Activated naive CD4-positive, alpha-beta T cell treated with anti-CD3 and anti-CD28 coated beads, Interleukin-2, amount 50 U/mL, for 24 hours (primary cell): ENCODE results near the gene NPIPA1.
"Not testable (repeated sequence)": the region's sequence is repeated elsewhere in the genome, so short reads cannot be mapped to it uniquely, and the experiment has no call there.

ENCODE experiments used
- H3K27ac Mint-ChIP-seq: one replicate; pipeline ENCODE4 v1.8.0; 2021; ENCODE audit warnings: mild to moderate bottlenecking, mixed read lengths
- H3K27me3 Mint-ChIP-seq: one replicate; pipeline ENCODE4 v1.8.0; 2021; ENCODE audit warnings: mixed read lengths
- H3K36me3 Mint-ChIP-seq: one replicate; pipeline ENCODE4 v1.8.0; 2021; ENCODE audit warnings: mixed read lengths
- H3K4me1 Mint-ChIP-seq: one replicate; pipeline ENCODE4 v1.8.0; 2021; ENCODE audit warnings: mixed read lengths
- H3K4me3 Mint-ChIP-seq: one replicate; pipeline ENCODE4 v1.8.0; 2021; ENCODE audit warnings: mild to moderate bottlenecking, mixed read lengths
- H3K9me3 Mint-ChIP-seq: one replicate; pipeline ENCODE4 v1.8.0; 2021; ENCODE audit warnings: mixed read lengths

NPIPA1 gene

DNA sequence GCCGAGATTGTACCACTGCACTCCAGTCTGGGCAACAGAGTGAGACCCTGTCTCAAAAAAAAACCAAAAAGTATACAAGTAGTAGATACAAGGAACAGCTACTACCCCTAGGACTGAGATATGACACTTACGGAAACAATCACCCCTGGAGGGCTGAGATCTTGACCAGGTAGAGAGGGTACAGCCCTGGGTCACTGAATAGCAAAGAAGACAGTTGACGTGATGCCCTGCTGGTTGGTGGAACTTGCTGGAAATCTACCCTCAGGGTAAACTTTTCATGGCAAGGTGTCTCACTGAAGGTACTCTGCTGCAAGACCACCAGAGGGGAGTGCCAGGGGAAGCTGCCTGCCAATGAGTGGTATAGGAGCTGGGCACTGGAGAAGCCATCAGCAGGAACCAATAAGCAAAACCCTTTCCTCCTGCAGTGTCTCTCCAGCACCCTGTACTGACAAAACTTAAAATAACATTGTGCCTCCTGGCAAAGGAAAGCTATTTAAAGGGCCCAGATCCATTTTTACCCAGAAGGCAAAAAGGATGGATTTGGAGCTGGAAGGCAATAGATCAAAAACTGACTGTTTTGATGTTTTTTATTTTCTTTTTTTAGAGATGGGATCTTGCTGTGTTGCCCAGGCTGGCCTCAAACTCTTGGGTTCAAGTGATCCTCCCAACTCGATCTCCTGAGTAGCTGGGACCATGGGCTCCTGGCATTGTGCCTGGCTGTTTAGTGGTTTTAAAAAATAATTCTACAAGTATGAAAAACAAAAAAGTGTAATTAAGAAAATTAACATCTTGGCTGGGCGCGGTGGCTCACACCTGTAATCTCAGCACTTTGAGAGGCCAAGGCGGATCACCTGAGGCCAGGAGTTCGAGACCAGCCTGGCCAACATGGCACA is 26.3 kb downstream of the NPIPA1 start:
- Mint-ChIP-seq H3K9me3 (no peaks in the 10 kb centered on the region), H3K4me1 (no peaks in the 10 kb centered on the region), H3K4me3 (no peak overlapping the region), H3K36me3 (no peaks in the 10 kb centered on the region), H3K27me3 (peaks cover 3% of the 10 kb centered on the region), H3K27ac (no peak overlapping the region)

DNA sequence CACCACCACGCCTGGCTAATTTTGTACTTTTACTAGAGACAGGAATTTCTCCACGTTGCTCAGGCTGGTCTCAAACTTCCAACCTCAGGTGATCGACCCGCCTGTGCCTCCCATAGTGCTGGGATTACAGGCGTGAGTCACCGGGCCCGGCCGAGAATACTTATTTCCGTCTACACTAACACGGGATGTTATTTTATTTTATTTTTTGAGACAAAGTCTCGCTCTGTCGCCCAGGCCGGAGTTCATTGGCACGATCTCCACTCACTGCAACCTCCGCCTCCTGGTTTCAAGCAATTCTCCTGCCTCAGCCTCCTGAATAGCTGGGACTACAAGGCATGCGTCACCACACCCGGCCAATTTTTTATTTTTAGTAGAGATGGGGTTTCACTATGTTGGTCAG is 28.1 kb downstream of the NPIPA1 start:
- H3K27ac Mint-ChIP-seq: no peak overlapping the region
- no peaks in the 10 kb centered on the region for H3K4me1 Mint-ChIP-seq
- H3K4me3 Mint-ChIP-seq: no peak overlapping the region
- H3K27me3 Mint-ChIP-seq: peaks cover 3% of the 10 kb centered on the region
- H3K9me3 Mint-ChIP-seq: no peaks in the 10 kb centered on the region
- no peaks in the 10 kb centered on the region for H3K36me3 Mint-ChIP-seq

DNA sequence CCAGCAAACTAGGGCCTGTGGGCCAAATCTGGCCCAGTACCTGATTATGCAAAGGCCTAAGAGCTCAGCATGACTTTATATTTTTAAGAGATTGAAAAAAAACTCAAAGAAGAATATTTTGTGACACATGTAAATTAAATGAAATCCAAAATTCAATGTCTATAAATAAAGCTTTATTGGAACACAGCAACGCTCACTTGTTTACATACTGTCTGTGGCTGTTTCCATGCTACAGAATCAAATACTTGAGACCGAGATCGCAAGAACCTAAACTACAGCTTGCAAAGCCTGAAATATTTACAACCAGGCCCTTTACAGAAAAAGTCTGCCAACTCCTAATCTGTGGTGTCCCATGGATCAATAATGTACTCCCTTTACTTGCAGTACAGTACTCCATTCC is 32.6 kb downstream of the NPIPA1 start:
- not testable (repeated sequence) for H3K36me3 Mint-ChIP-seq, H3K4me1 Mint-ChIP-seq, H3K4me3 Mint-ChIP-seq, H3K27me3 Mint-ChIP-seq, H3K27ac Mint-ChIP-seq, H3K9me3 Mint-ChIP-seq

DNA sequence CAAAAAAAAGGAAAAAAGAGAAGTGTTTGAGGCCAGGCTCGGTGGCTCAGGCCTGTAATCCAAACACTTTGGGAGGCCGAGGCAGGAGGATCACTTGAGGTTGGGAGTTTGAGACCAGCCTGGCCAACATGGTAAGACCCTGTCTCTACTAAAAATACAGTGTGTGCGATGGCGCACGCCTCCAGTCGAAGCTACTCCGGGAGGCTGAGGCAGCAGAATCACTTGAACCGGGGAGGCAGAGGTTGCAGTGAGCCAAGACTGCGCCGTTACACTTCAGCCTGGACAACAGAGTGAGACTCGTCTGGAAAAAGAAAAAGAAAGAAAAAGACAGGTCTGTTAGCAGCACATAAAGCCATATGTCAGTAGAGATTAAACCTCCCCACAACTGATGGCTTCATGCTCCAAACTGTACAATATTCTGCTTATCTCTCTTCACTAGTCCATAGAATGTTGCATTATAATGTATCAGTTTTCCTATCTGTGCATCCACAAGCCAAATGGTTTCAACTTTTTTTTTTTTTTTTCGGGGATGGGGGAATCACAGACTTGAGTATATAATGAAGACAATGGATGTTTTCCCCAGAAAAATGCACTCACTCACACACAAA is 34.5 kb downstream of the NPIPA1 start:
- H3K27me3 Mint-ChIP-seq, H3K36me3 Mint-ChIP-seq, H3K4me3 Mint-ChIP-seq, H3K4me1 Mint-ChIP-seq, H3K9me3 Mint-ChIP-seq: not testable (repeated sequence)
- peak overlapping the region; percentile 41 for H3K27ac Mint-ChIP-seq

DNA sequence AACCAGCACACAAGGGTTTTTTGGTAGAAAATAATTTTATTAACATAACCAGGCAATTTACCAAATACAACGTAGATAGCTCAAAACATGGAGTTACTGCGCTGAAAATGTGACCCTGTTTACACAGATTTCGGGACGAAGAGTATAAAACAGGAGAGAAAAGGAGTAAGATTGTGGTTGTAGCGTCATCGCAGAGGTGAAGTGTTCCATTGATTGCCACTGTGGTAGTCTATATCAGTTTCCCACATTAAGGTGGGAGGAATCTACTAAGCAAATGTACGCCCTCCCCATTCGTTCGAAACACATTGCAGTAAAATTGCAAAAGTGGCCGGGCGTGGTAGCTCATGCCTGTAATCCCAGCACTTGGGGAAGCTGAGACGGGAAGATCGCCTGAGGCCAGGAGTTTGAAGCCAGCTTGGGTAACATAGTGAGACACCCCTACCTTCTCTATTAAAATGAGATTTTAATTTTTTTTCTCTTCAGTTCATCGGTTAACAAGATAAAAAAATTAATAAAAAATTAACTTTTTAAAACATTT is 36.6 kb downstream of the NPIPA1 start:
- H3K27ac Mint-ChIP-seq, H3K27me3 Mint-ChIP-seq, H3K36me3 Mint-ChIP-seq, H3K9me3 Mint-ChIP-seq: not testable (repeated sequence)
- Mint-ChIP-seq H3K4me3 (peak overlapping the region; percentile 59), H3K4me1 (peaks cover 18% of the 10 kb centered on the region)

DNA sequence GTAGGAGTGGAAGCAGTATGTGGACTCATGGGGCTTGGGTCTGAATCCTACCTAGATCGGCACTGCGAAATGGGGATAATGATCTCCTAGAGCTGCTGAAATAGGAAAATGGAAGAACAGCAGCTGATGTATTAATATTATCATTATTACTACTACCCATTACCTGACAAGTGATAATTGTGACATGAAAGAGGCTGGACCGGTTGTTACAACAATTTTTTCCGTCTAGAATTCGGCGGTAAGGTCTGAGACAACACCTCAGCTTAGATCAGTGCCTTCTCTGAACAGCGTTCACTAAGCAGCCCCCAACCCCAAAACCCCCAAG is 37.0 kb downstream of the NPIPA1 start:
- H3K27me3 Mint-ChIP-seq, H3K9me3 Mint-ChIP-seq, H3K36me3 Mint-ChIP-seq: not testable (repeated sequence)
- H3K4me3 Mint-ChIP-seq: peak overlapping the region; percentile 91
- H3K27ac Mint-ChIP-seq: peak overlapping the region; percentile 83
- H3K4me1 Mint-ChIP-seq: peaks cover 19% of the 10 kb centered on the region

DNA sequence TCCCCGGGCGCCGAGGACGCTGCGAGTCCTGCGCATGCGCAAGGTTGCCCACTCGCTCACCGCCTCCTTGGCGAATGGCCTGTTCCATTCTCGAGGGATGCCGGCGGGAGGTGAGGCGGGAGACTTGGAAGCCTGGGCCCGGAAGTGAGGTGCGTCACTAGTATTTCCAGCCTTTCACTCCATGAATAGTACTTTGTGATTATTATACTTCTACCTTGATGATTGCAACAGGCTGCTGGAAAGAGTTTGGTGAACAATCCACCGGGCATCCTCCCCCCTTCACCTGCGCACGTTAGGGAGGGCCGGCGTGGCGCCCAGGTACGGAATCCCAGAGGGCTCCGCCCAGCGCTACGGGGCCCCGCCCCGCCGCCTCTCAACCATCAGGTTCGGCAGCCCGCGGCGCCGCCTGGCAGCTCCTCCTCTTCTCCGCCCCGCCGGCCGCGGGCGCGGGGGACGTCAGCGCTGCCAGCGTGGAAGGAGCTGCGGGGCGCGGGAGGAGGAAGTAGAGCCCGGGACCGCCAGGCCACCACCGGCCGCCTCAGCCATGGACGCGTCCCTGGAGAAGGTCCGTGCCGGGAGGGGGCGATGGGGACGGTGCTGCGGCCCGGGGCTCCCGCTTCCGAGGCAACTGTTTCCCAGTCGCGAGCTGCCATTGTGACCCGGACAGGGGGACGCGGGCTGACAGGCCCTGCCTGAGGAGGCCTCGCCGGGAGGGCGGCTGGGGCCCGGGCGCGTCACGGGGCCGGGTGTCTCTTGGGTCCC is 37.6 kb downstream of the NPIPA1 start, which contains the start of gene PDXDC1:
Gene PDXDC1 (plus strand): TSS at position 371 of the 762 bp plus-strand sequence. CDS start 174 bp downstream, at position 545.
- H3K4me3 Mint-ChIP-seq: peak within 1 kb of the TSS; percentile 91
- H3K4me1 Mint-ChIP-seq: peaks cover 25% of the 10 kb centered on the region
- not testable (repeated sequence) for H3K9me3 Mint-ChIP-seq, H3K36me3 Mint-ChIP-seq, H3K27me3 Mint-ChIP-seq
- peak within 1 kb of the TSS; percentile 83 for H3K27ac Mint-ChIP-seq

DNA sequence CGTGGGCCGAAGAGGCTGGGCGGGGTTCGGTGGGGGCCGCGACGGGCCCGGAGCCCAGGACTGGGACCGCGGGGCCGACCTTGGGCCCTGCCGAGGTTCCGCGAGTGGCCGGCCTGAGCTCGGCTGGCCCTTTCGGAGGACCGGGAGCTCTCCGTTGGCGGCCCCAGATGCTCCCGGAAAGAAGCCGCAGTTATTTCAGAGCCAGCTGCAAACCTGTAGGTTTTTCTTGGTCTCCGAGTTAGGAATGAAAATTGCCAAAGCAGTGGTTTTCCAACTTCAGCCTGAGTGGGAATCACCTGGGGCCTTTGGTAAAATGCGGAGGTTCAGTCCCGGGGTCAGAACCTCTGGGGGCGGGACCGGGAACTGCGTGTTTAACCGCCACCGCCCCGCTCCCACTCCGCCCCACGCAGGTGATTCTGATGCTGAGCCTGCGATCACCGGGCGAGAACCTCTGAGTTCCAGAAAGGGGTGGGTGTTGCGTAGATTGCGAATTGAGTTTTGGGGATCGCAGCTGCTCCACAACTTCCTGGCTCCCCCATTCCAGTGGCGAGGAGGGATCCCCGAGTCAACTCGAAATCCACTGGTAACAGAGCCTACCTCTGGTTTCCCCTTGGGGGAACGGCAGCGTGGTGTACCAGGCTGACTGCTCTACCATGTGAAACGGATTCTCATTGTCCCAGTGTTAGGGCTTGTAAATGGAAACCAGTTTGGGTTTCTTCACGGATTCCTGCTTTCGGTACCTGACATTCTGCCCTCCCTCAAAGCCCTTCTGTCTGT is 38.4 kb downstream of the NPIPA1 start:
- H3K9me3 Mint-ChIP-seq, H3K27me3 Mint-ChIP-seq, H3K36me3 Mint-ChIP-seq: not testable (repeated sequence)
- H3K4me1 Mint-ChIP-seq: peaks cover 28% of the 10 kb centered on the region
- peak overlapping the region; percentile 65 for H3K27ac Mint-ChIP-seq
- peak overlapping the region; percentile 91 for H3K4me3 Mint-ChIP-seq

DNA sequence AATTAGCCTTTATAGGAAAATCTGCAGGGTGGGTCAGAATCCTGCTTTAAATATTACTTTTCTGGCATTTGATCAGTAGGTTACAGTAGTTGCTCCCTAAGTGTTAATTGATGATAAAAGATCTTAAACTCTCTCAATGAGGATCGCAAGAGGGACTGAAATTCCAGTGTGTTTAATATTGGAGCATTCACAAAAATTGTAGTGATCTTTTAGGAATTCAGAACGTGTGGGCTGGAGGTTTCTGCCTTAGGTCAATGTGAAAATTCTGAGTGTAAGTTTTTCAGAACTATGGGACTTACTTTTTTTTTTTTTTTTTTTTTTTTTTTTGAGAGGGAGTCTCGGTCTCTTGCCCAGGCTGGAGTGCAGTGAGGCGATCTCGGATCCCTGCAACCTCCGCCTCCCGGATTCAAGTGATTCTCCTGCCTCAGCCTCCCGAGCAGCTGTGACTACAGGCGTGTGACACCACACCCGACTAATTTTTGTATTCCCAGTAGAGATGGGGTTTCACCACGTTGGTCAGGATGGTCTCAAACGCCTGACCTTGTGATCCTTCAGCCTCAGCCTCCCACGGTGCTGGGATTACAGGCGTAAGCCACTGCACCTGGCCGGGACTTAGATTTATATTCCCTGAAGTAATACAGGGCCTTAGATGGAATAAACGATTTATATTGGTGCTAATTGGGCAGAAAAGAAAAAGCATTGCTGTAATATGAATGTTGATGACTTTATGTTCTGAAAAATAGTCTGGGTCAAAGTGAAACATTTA is 39.9 kb downstream of the NPIPA1 start:
- peak overlapping the region; percentile 66 for H3K4me3 Mint-ChIP-seq
- not testable (repeated sequence) for H3K27ac Mint-ChIP-seq, H3K9me3 Mint-ChIP-seq, H3K27me3 Mint-ChIP-seq, H3K36me3 Mint-ChIP-seq
- H3K4me1 Mint-ChIP-seq: peaks cover 42% of the 10 kb centered on the region

DNA sequence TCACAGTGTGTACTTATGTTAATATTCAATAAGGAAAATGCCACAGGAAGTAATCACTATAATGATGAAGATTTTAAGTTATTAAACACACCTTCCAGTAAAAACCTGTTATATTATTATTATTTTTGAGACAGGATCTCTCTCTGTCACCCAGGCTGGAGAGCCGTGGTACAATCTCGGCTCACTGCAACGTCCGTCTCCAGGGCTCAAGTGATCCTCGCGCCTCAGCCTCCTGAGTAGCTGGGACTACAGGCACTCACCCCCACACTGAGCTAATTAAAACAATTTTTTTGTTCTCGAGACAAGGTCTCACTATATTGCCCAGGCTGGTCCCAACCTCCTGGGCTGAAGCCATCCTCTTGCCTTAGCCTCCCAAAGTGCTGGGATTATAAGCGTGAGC is 41.0 kb downstream of the NPIPA1 start:
- H3K4me1 Mint-ChIP-seq: peaks cover 49% of the 10 kb centered on the region
- not testable (repeated sequence) for H3K9me3 Mint-ChIP-seq, H3K27ac Mint-ChIP-seq, H3K27me3 Mint-ChIP-seq, H3K4me3 Mint-ChIP-seq, H3K36me3 Mint-ChIP-seq

DNA sequence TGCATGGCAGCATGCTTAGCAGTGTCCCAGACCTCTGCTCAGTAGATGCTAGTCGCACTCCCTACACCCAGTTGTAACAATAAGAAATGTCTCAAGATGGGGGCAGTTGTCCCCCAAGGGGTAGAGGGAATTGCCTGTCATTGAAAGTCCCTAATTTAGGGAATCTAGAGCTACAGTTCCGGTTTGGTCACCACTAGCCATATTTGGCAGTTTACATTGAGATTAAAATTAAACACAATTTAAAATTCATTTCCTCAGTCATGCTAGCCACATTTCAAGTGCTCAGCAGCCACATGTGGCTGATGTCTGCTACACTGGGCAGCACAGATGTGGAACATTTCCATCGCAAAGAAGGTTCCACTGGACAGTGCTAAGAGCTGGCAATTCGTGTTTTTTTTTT is 41.7 kb downstream of the NPIPA1 start:
- H3K9me3 Mint-ChIP-seq, H3K27ac Mint-ChIP-seq, H3K27me3 Mint-ChIP-seq, H3K36me3 Mint-ChIP-seq, H3K4me3 Mint-ChIP-seq: not testable (repeated sequence)
- peaks cover 49% of the 10 kb centered on the region for H3K4me1 Mint-ChIP-seq

DNA sequence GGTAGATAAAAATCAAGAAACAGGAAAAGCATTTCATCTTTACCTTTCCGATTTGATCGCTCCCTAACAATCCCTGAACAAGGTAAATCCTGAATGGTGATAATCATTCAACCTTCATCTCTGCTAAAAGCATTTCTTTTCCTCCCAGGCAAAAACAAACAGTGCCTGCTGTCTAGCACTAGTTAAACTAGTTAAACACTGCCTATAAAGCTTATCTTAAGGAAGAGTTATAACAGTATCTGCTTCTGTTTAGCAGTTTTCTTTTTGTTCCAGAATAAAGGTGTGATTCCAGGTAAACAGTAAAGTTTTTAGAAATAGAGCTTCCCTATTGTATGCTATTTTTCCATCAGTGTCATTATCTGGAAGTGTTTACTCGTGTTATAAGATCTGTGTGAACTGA is 44.0 kb downstream of the NPIPA1 start:
- H3K27me3 Mint-ChIP-seq, H3K27ac Mint-ChIP-seq, H3K36me3 Mint-ChIP-seq, H3K9me3 Mint-ChIP-seq, H3K4me3 Mint-ChIP-seq: not testable (repeated sequence)
- H3K4me1 Mint-ChIP-seq: peaks cover 47% of the 10 kb centered on the region

DNA sequence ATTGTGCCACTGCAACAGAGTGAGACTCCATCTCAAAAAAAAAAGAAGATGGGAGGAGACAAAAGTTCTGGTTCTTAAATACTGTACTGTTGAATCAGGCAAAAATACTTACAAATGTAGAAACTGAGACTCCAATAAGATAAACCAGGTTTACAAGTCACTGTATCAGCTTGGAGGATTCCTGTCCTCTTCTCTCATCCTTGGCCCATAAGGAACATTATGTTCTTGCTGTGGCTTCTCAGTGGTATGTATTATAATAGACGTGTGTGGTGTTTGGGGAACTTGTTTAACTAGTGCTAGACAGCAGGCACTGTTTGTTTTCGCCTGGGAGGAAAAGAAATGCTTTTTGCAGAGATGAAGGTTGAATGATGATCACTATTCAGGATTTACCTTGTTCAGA is 45.3 kb downstream of the NPIPA1 start:
- not testable (repeated sequence) for H3K27ac Mint-ChIP-seq, H3K9me3 Mint-ChIP-seq

DNA sequence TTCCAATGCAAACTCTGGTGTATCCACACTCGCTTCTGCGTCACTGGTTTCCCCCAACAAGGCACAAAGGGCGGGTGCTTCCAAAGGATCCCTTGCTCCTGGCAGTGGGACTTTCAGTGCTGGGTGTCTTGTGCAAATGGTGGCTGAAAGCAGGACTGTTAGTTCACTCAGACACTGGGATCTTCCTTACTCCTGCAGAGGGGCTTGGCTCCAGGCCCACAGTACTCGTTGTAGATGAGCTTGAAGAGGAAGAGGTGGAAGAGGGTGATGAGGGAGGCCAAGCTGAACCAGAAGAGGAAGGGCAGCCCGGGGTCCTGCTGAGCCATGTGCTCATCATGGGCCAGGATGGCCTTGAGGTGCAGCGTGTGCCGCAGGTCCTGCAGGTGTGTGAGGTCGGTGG is 50.8 kb downstream of the NPIPA1 start:
- Mint-ChIP-seq H3K4me1 (peaks cover 36% of the 10 kb centered on the region), H3K36me3 (peaks cover 28% of the 10 kb centered on the region), H3K27ac (peak overlapping the region; percentile 69)
- H3K4me3 Mint-ChIP-seq, H3K27me3 Mint-ChIP-seq, H3K9me3 Mint-ChIP-seq: not testable (repeated sequence)

More for the DNA sequence above, 45.3 kb downstream of the NPIPA1 start:
- not testable (repeated sequence) for H3K4me3 Mint-ChIP-seq, H3K27me3 Mint-ChIP-seq, H3K36me3 Mint-ChIP-seq
- H3K4me1 Mint-ChIP-seq: peaks cover 43% of the 10 kb centered on the region

DNA sequence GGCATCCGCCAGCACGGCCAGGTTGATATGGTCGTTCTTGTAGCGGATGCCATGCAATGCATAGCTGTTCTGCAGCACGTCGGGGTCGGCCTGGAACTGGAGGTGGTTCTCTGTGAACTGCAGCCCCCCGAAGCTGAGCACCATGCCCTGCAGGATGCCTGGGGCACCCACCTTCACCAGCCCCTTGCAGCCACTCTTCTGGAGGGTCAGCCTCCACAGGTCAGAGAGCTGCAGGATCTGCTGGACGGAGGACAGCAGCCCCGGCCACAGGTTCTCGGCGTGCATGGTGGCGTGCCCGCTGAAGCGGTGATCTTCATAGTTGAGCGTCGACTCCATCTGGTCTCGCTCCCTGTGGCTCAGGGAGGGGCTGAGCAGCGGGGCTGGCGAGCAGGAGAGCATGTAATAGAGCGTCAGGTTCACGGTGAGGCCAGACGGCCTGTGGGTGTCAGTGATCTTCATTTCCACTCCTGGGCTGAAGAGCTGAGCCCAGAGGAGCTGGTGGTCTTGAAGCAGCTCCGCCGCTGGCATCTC is 51.5 kb downstream of the NPIPA1 start:
- Mint-ChIP-seq H3K4me1 (peaks cover 39% of the 10 kb centered on the region), H3K4me3 (peak overlapping the region; percentile 49), H3K36me3 (peaks cover 30% of the 10 kb centered on the region)
- not testable (repeated sequence) for H3K9me3 Mint-ChIP-seq, H3K27ac Mint-ChIP-seq, H3K27me3 Mint-ChIP-seq
